GM03348 (cell line): Measurements from ENCODE around the gene CXCR2.
A peak's percentile ranks its signal among the peaks of the same experiment; 100 is the strongest.

Source experiments
- DNase-seq: peaks from one replicate; pipeline ENCODE4 v3.0.0; 2012; ENCODE audit warnings: low spot score

Gene CXCR2

DNA sequence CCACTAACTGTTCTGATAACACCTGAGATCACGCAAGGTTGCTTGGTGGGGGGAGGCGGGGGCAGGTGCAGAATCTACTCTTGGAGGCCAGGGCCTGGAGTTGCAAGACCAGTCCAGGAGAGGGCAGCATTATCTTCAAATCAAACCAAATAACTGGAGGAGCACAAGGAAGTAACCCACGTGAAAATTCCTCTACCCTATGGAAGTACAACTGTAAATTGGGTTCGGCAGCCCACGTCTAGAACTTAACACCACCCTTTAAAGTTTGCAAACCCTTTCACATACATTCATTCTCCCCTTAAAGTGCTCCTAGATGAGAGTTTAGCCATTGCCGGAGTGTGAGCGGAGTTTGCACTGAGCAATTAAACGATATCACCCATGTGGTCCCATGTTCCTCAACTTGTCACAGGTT lies 60.5 kb downstream of the CXCR2 start:
- peak; percentile 86 for DNase-seq
